Transverse colon (tissue), 4 donors: ENCODE measurements around the gene TMEM150B. TPM values are rescaled to one million over a fixed set of nuclear protein-coding genes. Genes with fewer than 3 reads are reported as not detected.
A peak's percentile ranks its signal among the peaks of the same experiment; 100 is the strongest.

ENCODE experiments used
- DNase-seq: peaks from one replicate; pipeline ENCODE4 v3.0.0-alpha.2; 2019
- H3K27ac ChIP-seq, 4 donors: fragments of 200-600 bp; sonication (generic); 2 replicates each; pipeline ENCODE4 v1.5.1; 2016 to 2018; ENCODE audit warnings: inconsistent platforms in 4 of 4
- H3K27me3 ChIP-seq: fragments of 200-600 bp; sonication (generic); 2 replicates; pipeline ENCODE4 v1.5.1; 2017; ENCODE audit warnings: inconsistent platforms
- H3K36me3 ChIP-seq, 4 donors: fragments of 200-600 bp; sonication (generic); 2 replicates each; pipeline ENCODE4 v1.5.1; 2017 to 2019; ENCODE audit warnings: inconsistent platforms in 4 of 4
- H3K4me1 ChIP-seq, 4 donors: fragments of 200-600 bp; sonication (generic); 2 replicates each; pipeline ENCODE4 v1.5.1; 2017 to 2020; ENCODE audit warnings: inconsistent platforms in 4 of 4
- H3K4me3 ChIP-seq, 4 donors: fragments of 200-600 bp; sonication (generic); 1 replicate in 1 of 4; 2 replicates in 3 of 4; pipeline versions ENCODE4 v1.5.1 to v1.6.1; 2017 to 2019; ENCODE audit warnings: inconsistent platforms in 4 of 4
- H3K9me3 ChIP-seq, 2 donors: fragments of 200-600 bp; sonication (generic); 2 replicates each; pipeline ENCODE4 v1.5.1; 2017 to 2019; ENCODE audit warnings: inconsistent platforms in 2 of 2
- CTCF ChIP-seq, 5 experiments: fragments of 200-600 bp in 3 of 5; fragments of 450-650 bp in 2 of 5; sonication (generic) in 3 of 5; IDR thresholded peaks; 1 replicate in 2 of 5; 2 replicates in 3 of 5; pipeline ENCODE4 v1.5.1; 2016 to 2017; ENCODE audit warnings: antibody characterized with exemption in 5 of 5, inconsistent platforms in 3 of 5, mild to moderate bottlenecking in 2 of 5, moderate library complexity in 1 of 5
- EP300 ChIP-seq: sonication (generic); formaldehyde crosslinking; IDR thresholded peaks from one replicate; pipeline ENCODE4 v1.6.1; 2017; ENCODE audit warnings: antibody characterized with exemption, low read depth
- POLR2A ChIP-seq: fragments of 450-650 bp; IDR thresholded peaks from one replicate; pipeline ENCODE4 v1.6.1; 2016; ENCODE audit warnings: antibody characterized with exemption, mild to moderate bottlenecking, moderate library complexity
- POLR2AphosphoS5 ChIP-seq, 3 donors: sonication (generic); formaldehyde crosslinking; IDR thresholded peaks; one replicate each; pipeline ENCODE4 v1.6.1; 2016; ENCODE audit warnings: antibody characterized with exemption in 3 of 3
- WGBS, 2 donors: methylation state at CpG; one replicate each; pipeline ENCODE4 v1.1.5; 2018; ENCODE audit warnings: low coverage in 1 of 2; 5-methylcytosine and 5-hydroxymethylcytosine counted together
- in situ Hi-C, 4 donors: fragments of 200-750 bp; cut with MboI; loops; one replicate each; pipeline versions ENCODE4 v1.15.0 to v1.15.1; 2017; ENCODE audit warnings: low sequenced_read_pairs in 3 of 4, low pct_ligation_motif_present in 1 of 4, low pct_unique_long_range_greater_than_20kb in 1 of 4
- intact Hi-C: fragments of 100-400 bp; cut with DNase I; formaldehyde crosslinking; loops from one replicate; pipeline ENCODE4 v1.15.1; 2023; ENCODE audit warnings: low total_unique reads
- total RNA-seq, 4 donors: library from RNA; depleted of rRNA; stranded (reverse); fragments of >200 nt; gene quantifications; one replicate each; pipeline ENCODE4 v1.1.0, GENCODE V29; 2016

The TMEM150B gene
- total RNA-seq, 4 donors from 2014 or later: 26.5 to 135 (median 57.4) TPM

DNA sequence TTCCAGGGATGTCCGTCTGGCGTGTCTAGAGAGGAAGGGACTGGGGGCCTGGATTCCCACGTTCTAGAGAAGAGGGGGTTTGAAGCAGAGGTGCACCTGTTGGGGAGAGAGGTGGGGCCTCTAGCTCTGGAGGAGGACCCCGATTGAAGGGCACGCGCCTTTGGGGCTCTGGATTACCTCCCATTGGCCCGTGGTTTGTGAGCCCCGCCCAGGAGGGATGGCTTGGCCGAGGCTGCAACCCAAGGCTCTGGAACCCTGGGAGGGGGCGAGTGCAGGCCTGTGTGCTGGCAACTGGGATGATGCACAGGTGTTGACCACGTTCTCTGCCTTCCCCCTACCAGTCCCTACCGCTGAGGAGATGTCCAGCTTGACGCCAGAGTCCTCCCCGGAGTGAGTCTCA, 20.2 kb downstream of the TMEM150B start:
- DNase-seq: no peak
- in situ Hi-C loops (no loop called here), intact Hi-C loops (loop anchor here (5.0 kb wide), 1 partner anchor 77 kb away; the partner anchor contains the start of gene TMEM238)
- no peak overlapping the region for H3K27ac ChIP-seq
- H3K36me3 ChIP-seq: no peaks in the 10 kb centered on the region
- no peak overlapping the region for H3K4me3 ChIP-seq
- no peak for TF ChIP-seq POLR2AphosphoS5 (IDR thresholded peaks at IDR 0.05)
- no peak for TF ChIP-seq EP300
- TF ChIP-seq CTCF (IDR thresholded peaks at IDR 0.05): no peak
- TF ChIP-seq POLR2A: no peak
- no peaks in the 10 kb centered on the region for H3K9me3 ChIP-seq
- 82 to 85% methylated on average over 2 to 14 of the region's 14 CpGs for WGBS, 2 donors
- peaks cover 4 to 10% (median 9%) of the 10 kb centered on the region in 4 donors for H3K4me1 ChIP-seq
- H3K27me3 ChIP-seq: no peaks in the 10 kb centered on the region

DNA sequence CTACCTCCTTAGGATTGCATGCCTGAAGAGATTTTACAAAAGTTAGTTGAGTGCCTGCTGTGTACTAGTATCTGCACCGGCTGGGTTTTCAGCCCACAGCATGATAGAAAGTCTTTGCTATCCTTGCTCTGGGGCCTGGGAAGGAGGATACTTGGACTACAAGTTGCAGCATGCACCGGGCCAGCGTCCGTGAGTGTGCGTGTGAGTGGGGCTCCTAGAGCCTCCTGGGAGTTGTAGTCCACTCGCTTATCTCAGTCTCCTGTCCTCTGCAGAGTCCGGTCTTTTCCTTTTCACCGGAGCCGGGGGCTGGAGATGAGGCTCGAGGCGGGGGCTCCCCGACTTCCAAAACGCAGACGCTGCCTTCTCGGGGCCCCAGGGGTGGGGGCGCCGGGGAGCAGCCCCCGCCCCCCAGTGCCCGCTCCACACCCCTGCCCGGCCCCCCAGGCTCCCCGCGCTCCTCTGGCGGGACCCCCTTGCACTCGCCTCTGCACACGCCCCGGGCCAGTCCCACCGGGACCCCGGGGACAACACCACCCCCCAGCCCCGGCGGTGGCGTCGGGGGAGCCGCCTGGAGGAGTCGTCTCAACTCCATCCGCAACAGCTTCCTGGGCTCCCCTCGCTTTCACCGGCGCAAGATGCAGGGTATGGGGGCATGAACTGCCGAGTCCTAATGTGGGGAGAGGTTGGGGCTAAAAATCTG, 20.7 kb downstream of the TMEM150B start:
- WGBS, 2 donors: 77 to 89% methylated on average over 13 to 39 of the region's 39 CpGs
- intact Hi-C loops: loop anchor here (5.0 kb wide), 1 partner anchor 78 kb away; the partner anchor contains the start of gene TMEM238
- H3K27me3 ChIP-seq: no peaks in the 10 kb centered on the region
- no peaks in the 10 kb centered on the region for H3K36me3 ChIP-seq
- peaks cover 4 to 10% (median 9%) of the 10 kb centered on the region in 4 donors for H3K4me1 ChIP-seq
- H3K4me3 ChIP-seq: no peak overlapping the region
- no peak for TF ChIP-seq POLR2AphosphoS5 (IDR thresholded peaks at IDR 0.05)
- no peak for TF ChIP-seq EP300
- no peaks in the 10 kb centered on the region for H3K9me3 ChIP-seq
- H3K27ac ChIP-seq: no peak overlapping the region
- in situ Hi-C loops: no loop called here
- peak; percentile 39 for DNase-seq

DNA sequence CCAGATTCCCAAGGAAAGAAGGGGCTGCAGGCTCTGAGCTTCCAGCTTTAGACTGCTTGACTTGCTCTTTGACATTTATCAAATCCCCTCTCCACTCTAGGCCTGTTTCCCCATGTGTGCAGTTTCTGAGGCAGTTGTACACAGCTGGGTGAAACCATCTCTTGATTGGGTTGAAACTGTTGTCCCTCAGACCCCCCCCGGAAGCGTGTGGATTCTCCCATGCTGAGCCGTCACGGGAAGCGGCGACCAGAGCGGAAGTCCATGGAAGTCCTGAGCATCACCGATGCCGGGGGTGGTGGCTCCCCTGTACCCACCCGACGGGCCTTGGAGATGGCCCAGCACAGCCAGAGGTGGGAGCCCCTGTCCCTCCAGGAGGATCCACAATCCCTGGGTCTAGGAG, 21.7 kb downstream of the TMEM150B start:
- Histone ChIP-seq H3K27ac (no peak overlapping the region), H3K4me1 (peaks cover 4 to 10% (median 9%) of the 10 kb centered on the region in 4 donors), H3K4me3 (no peak overlapping the region), H3K27me3 (no peaks in the 10 kb centered on the region), H3K9me3 (no peaks in the 10 kb centered on the region), H3K36me3 (no peaks in the 10 kb centered on the region)
- intact Hi-C loops: loop anchor here (5.0 kb wide), 1 partner anchor 79 kb away; the partner anchor contains the start of gene TMEM238
- in situ Hi-C loops: no loop called here
- WGBS, 2 donors: 97% methylated on average over 11 of the region's 11 CpGs; no CpG with 5 or more reads in 1 of the 2 donors
- DNase-seq: no peak
- TF ChIP-seq EP300 (no peak), POLR2AphosphoS5 (IDR thresholded peaks at IDR 0.05) (no peak), CTCF (IDR thresholded peaks at IDR 0.05) (no peak), POLR2A (no peak)

- Histone ChIP-seq H3K9me3 (no peaks in the 10 kb centered on the region), H3K4me3 (peak overlapping the region in 1 of 4 donors; percentile 41), H3K36me3 (no peaks in the 10 kb centered on the region), H3K4me1 (peaks cover 4 to 10% (median 9%) of the 10 kb centered on the region in 4 donors), H3K27ac (no peak overlapping the region), H3K27me3 (no peaks in the 10 kb centered on the region)
- TF ChIP-seq POLR2A (no peak), CTCF (IDR thresholded peaks at IDR 0.05) (no peak), POLR2AphosphoS5 (IDR thresholded peaks at IDR 0.05) (no peak), EP300 (no peak)
- WGBS, 2 donors: 71% methylated on average over 9 to 12 of the region's 12 CpGs
- DNase-seq: no peak
- in situ Hi-C loops (no loop called here), intact Hi-C loops (loop anchor here (5.0 kb wide), 1 partner anchor 80 kb away; the partner anchor contains the start of gene TMEM238)
Observed at GRCh38 chr19:55302318-55302703, 22.8 kb downstream of the TMEM150B start.
